Peyer's patch (tissue), 4 donors: ENCODE results near the gene CTLA4. TPM values are rescaled to one million over a fixed set of nuclear protein-coding genes. Genes with fewer than 3 reads are reported as not detected.

Source experiments
- DNase-seq, 3 donors: peaks; one replicate each; pipeline ENCODE4 v3.0.0-alpha.2; 2017 to 2019
- H3K27ac ChIP-seq, 4 donors: fragments of 200-600 bp; sonication (generic); one replicate each; pipeline ENCODE4 v1.5.1; 2016 to 2019
- H3K27me3 ChIP-seq, 2 donors: fragments of 200-600 bp; sonication (generic); one replicate each; pipeline ENCODE4 v1.5.1; 2019
- H3K36me3 ChIP-seq, 3 donors: fragments of 200-600 bp; sonication (generic); one replicate each; pipeline ENCODE4 v1.5.1; 2016 to 2019
- H3K4me1 ChIP-seq, 4 donors: fragments of 200-600 bp; sonication (generic); one replicate each; pipeline ENCODE4 v1.5.1; 2016 to 2019
- H3K4me3 ChIP-seq, 4 donors: fragments of 200-600 bp; sonication (generic); 1 replicate in 3 of 4; 2 replicates in 1 of 4; pipeline ENCODE4 v1.5.1; 2016 to 2019; ENCODE audit warnings: mild to moderate bottlenecking in 1 of 4
- H3K9me3 ChIP-seq, 4 donors: fragments of 200-600 bp; sonication (generic); one replicate each; pipeline ENCODE4 v1.5.1; 2016 to 2019; ENCODE audit warnings: mild to moderate bottlenecking in 1 of 4
- POLR2A ChIP-seq, 2 donors: fragments of 450-650 bp; IDR thresholded peaks; one replicate each; pipeline ENCODE4 v1.5.1; 2017; ENCODE audit warnings: antibody characterized with exemption in 2 of 2, mild to moderate bottlenecking in 2 of 2, moderate library complexity in 2 of 2
- total RNA-seq, 4 donors: library from RNA; depleted of rRNA; stranded (reverse); fragments of >200 nt; gene quantifications; one replicate each; pipeline ENCODE4 v1.1.0, GENCODE V29; 2016
- TF ChIP-seq, protein P1 (sequence below), 6 experiments: fragments of 450-650 bp in 4 of 6; fragments of 200-600 bp in 2 of 6; sonication (generic) in 1 of 6; IDR thresholded peaks; one replicate each; pipeline ENCODE4 v1.5.1; 2017 to 2019; ENCODE audit warnings: antibody characterized with exemption in 6 of 6, mild to moderate bottlenecking in 3 of 6, moderate library complexity in 1 of 6

Gene CTLA4
- total RNA-seq, 4 donors from 2014 or later = 42.1 TPM; not detected in 3

DNA sequence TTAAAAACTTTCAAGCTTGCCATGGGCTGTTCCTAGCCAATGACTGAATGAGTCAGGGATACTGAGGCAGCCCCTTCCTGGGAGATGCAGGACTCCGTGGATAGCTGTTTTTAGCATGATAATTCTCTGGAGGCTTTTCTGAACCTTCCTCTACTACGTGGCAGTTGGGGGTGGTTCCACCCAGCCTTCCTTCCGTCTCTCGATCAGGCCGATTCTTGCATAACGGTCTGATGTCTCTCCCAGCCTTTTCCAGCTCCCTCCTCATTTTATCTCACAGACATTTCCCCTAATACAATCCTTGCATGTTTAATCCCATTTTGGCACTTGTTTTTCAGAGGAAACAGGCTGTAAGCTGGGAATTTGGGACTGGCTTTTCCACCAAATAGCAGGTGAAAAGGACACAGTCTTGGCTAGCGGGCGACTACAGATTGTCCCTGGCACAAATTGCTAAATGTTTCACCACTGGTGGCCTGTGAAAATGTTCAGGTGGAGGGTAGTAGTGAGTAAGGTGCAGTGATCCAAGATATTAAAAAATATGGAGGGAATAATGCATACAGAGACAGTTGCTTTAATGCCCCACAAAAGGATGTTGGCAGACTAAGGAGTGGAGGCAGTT lies 21.0 kb upstream of the CTLA4 start:
- Histone ChIP-seq H3K9me3 (no peaks in the 10 kb centered on the region), H3K36me3 (no peaks in the 10 kb centered on the region), H3K27me3 (no peaks in the 10 kb centered on the region), H3K4me1 (no peaks in the 10 kb centered on the region), H3K4me3 (no peak overlapping the region), H3K27ac (no peak overlapping the region)
- TF ChIP-seq POLR2A (IDR thresholded peaks at IDR 0.05) = no peak
- TF ChIP-seq, protein P1, sequence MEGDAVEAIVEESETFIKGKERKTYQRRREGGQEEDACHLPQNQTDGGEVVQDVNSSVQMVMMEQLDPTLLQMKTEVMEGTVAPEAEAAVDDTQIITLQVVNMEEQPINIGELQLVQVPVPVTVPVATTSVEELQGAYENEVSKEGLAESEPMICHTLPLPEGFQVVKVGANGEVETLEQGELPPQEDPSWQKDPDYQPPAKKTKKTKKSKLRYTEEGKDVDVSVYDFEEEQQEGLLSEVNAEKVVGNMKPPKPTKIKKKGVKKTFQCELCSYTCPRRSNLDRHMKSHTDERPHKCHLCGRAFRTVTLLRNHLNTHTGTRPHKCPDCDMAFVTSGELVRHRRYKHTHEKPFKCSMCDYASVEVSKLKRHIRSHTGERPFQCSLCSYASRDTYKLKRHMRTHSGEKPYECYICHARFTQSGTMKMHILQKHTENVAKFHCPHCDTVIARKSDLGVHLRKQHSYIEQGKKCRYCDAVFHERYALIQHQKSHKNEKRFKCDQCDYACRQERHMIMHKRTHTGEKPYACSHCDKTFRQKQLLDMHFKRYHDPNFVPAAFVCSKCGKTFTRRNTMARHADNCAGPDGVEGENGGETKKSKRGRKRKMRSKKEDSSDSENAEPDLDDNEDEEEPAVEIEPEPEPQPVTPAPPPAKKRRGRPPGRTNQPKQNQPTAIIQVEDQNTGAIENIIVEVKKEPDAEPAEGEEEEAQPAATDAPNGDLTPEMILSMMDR (IDR thresholded peaks at IDR 0.05) = no peak
- no peak for DNase-seq

DNA sequence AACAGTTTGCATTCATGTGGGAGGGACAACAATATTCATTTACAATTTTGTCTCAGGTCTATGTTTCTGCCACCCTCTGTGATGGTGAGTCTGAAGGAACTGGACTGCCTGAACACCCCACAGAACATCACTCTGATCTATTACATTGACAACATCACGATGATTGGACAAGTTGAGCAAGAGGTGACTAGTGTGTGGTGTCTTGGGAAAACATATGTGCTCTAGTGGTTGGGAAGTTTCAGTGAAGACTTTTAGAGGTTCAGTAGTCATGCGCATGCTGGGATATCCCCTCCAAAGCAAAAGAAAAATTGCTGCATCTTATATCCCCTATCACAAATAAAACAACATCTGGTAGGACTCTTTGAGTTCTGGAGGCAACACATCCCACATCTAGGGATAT lies 18.6 kb upstream of the CTLA4 start:
- H3K4me3 ChIP-seq = no peak overlapping the region
- no peak for DNase-seq
- H3K27me3 ChIP-seq = no peaks in the 10 kb centered on the region
- H3K36me3 ChIP-seq = no peaks in the 10 kb centered on the region
- H3K9me3 ChIP-seq = no peaks in the 10 kb centered on the region
- H3K4me1 ChIP-seq = no peaks in the 10 kb centered on the region
- no peak overlapping the region for H3K27ac ChIP-seq
- TF ChIP-seq, protein P1 (IDR thresholded peaks at IDR 0.05) = no peak
- TF ChIP-seq POLR2A (IDR thresholded peaks at IDR 0.05) = no peak

DNA sequence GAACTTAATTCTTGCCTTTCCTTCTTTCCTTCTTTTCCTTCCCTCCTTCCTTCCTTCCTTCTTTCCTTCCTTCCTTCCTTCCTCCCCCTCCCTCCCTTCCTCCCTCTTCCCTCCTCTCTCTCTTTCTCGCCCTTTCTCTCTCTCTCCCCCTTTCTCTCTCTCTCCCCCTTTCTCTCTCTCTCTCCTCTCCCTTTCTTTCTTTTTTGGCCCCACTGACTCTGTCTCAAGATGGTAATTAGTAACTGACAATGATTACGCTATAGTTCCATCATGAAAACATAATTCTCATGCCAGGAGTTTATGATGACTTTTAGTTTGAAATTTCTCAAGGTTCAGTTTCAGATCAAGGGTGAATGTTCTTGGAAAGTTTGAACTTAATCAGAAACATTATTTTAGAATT lies 14.8 kb upstream of the CTLA4 start:
- TF ChIP-seq POLR2A (IDR thresholded peaks at IDR 0.05) = no peak
- TF ChIP-seq, protein P1 (IDR thresholded peaks at IDR 0.05) = no peak
- H3K9me3 ChIP-seq = no peaks in the 10 kb centered on the region
- H3K36me3 ChIP-seq = no peaks in the 10 kb centered on the region
- H3K27me3 ChIP-seq = no peaks in the 10 kb centered on the region
- no peak for DNase-seq
- no peak overlapping the region for H3K4me3 ChIP-seq
- no peaks in the 10 kb centered on the region for H3K4me1 ChIP-seq
- no peak overlapping the region for H3K27ac ChIP-seq

DNA sequence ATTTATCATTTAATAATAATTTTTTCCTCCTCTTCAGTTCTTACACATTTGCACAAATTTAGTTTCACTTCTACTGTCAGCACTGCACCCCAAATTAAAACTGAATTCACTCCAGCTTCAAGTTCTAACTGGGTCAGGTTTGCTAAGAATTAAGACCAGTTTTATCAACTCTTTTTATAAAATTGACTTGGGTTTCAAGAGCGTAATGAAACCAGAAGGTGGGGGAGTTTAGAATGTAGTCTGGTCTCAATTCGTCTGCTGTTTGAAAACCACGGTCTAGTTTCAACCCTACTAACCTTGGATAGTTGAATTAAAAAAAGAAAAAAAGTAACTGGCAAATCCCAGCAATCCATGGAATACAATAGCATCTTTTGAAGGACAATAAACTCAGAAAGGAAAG lies 14.3 kb upstream of the CTLA4 start:
- DNase-seq = no peak
- TF ChIP-seq, protein P1 (IDR thresholded peaks at IDR 0.05) = no peak
- TF ChIP-seq POLR2A (IDR thresholded peaks at IDR 0.05) = no peak

DNA sequence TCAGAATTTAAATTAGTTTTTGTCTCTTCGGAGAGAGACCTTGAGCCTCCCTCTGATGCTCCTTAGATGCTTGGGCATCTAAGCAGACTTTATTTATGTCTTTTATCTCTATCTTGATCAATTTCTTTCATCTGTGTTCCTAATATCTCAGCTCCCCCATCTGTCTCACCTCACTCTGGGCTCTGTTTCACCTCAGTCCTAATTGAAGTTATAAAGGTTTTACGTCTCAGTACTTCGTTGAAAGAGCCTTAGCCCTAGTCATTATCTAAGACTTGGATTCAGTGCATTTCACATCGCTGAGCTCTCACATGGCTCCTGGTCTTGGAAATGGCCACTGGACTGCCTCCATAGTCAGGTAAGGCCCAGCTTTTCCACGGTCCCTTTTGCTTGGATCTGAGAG lies 13.8 kb upstream of the CTLA4 start:
- H3K27ac ChIP-seq = no peak overlapping the region
- H3K36me3 ChIP-seq = no peaks in the 10 kb centered on the region
- no peaks in the 10 kb centered on the region for H3K27me3 ChIP-seq
- H3K4me3 ChIP-seq = no peak overlapping the region
- DNase-seq = no peak
- no peaks in the 10 kb centered on the region for H3K4me1 ChIP-seq
- H3K9me3 ChIP-seq = no peaks in the 10 kb centered on the region
- TF ChIP-seq POLR2A (IDR thresholded peaks at IDR 0.05) = no peak
- TF ChIP-seq, protein P1 (IDR thresholded peaks at IDR 0.05) = no peak

More for the DNA sequence above, 14.3 kb upstream of the CTLA4 start:
- Histone ChIP-seq H3K4me3 (no peak overlapping the region), H3K27me3 (no peaks in the 10 kb centered on the region), H3K4me1 (no peaks in the 10 kb centered on the region), H3K36me3 (no peaks in the 10 kb centered on the region), H3K27ac (no peak overlapping the region), H3K9me3 (no peaks in the 10 kb centered on the region)

DNA sequence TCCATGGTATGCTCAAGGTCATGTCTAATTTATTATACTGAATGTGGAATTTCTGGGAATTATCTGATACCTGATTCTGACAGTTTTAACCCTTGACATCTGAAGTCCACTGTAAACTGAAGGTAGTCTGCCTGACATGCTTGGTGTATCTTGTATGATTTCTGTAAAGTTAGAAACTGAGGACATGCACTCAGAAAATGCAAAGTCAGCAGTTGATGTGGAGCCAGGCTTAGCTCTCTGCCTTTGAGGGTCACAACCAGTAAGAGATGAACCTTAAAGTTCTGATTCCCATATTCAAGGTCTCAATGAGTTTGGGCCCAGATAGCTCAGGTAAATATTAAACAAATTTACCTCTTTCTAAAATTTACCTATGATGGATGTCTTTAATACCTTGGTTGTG lies 12.3 kb upstream of the CTLA4 start:
- Histone ChIP-seq H3K27me3 (no peaks in the 10 kb centered on the region), H3K36me3 (no peaks in the 10 kb centered on the region), H3K27ac (no peak overlapping the region), H3K4me3 (no peak overlapping the region), H3K9me3 (no peaks in the 10 kb centered on the region), H3K4me1 (no peaks in the 10 kb centered on the region)
- no peak for DNase-seq
- TF ChIP-seq, protein P1 (IDR thresholded peaks at IDR 0.05) = no peak
- TF ChIP-seq POLR2A (IDR thresholded peaks at IDR 0.05) = no peak
